ENCODE results near the gene VPS35L.
A peak's percentile ranks its signal among the peaks of the same experiment; 100 is the strongest.

Gene VPS35L

GRCh38 chr16:19555186-19555937 lies at the start of gene VPS35L:
VPS35L (plus strand) TSS chr16:19555703; CDS start chr16:19555730, 27 bp downstream.
- DNase-seq (ENCODE audit: low read depth in 3 of 3): peak; percentile 85 to 95 (median 89)

- DNase-seq (ENCODE audit: low read depth in 3 of 3): no peak
Observed at GRCh38 chr16:19506965-19507364, 48.5 kb upstream of the VPS35L start.

GRCh38 chr16:19507867-19508266 lies 47.6 kb upstream of the VPS35L start:
- no peak for DNase-seq (ENCODE audit: low read depth in 3 of 3)

GRCh38 chr16:19512297-19512696 lies 43.2 kb upstream of the VPS35L start:
- DNase-seq (ENCODE audit: low read depth in 3 of 3): no peak

- no peak for DNase-seq (ENCODE audit: low read depth in 3 of 3)
Observed at GRCh38 chr16:19513377-19514053, 42.0 kb upstream of the VPS35L start.

DNA sequence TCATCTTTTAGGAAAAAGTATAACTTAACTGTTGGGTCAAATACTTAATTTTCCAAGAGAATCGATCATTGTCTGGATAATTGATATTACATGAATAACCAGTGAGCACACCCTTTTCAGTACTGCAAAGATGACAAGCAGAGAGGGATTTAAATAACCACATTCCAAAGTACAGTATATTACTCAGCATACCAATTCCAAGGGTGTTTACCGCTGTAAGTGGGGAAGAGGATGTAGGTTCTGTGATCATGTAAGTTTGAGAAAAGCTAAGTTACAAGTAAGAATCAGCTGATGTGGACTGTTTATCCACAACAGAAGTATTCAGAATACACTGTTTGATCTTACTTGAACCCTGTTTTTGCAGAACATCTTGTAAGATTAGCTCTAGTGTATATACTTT lies 39.7 kb upstream of the VPS35L start:
- DNase-seq (ENCODE audit: low read depth in 3 of 3): no peak

GRCh38 chr16:19517424-19518089 lies 37.9 kb upstream of the VPS35L start:
- no peak for DNase-seq (ENCODE audit: low read depth in 3 of 3)

GRCh38 chr16:19518388-19518787 lies 37.1 kb upstream of the VPS35L start:
- DNase-seq (ENCODE audit: low read depth in 3 of 3): no peak

DNA sequence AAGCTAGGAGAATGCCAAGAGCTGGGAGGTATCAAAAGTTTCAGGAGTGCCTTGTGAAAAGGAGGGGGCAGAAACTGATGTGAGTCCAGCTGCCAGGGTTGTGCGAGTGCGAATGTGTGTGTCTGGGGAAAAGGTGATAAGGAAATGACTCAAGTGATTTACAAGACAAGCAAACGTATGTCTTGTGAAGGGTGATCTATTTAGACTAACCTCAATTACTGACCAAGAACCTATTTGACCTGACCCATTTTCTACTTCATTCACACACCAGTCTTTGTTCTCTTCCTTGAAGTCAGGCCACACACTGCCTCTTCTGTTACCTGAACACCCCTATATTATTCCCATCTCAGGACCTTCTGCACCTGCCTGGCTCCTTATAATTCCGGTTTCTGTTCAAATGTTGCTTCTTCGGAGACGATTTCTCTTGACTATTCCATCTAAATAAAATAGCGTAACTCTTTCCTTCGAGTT lies 34.6 kb upstream of the VPS35L start:
- DNase-seq (ENCODE audit: low read depth in 3 of 3): peak in 1 of 3 experiments; percentile 16

- peak; percentile 91 to 93 (median 91) for DNase-seq (ENCODE audit: low read depth in 3 of 3)
Observed at GRCh38 chr16:19521471-19522396, 33.8 kb upstream of the VPS35L start, which contains the start of gene GDE1. GDE1 (minus strand) TSS chr16:19522098; CDS start chr16:19521964, 134 bp downstream.

GRCh38 chr16:19522397-19522732 lies 33.1 kb upstream of the VPS35L start:
- no peak for DNase-seq (ENCODE audit: low read depth in 3 of 3)

GRCh38 chr16:19522760-19523159 lies 32.7 kb upstream of the VPS35L start:
- DNase-seq (ENCODE audit: low read depth in 3 of 3): no peak

DNA sequence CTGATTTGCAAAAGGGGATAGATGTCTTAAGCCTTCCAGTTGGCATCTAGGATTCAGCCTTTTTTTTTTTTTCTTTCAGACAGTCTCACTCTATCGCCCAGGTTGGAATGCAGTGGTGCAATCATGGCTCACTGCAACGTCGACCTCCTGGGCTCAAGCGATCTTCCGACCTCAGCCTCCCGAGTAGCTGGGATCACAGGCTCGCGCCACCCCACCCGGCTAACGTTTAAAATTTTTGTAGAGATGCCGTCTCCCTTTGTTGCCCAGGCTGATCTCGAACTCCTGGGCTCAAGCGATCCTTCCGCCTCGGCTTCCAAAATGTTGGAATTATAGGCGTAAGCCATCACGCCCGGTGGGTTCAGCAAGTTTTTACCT lies 32.3 kb upstream of the VPS35L start:
- DNase-seq (ENCODE audit: low read depth in 3 of 3): no peak

GRCh38 chr16:19523559-19524355 lies 31.7 kb upstream of the VPS35L start, which contains the start of gene CCP110:
CCP110 (plus strand) TSS chr16:19523942; CDS start chr16:19527882, 3,940 bp downstream.
- DNase-seq (ENCODE audit: low read depth in 3 of 3): peak; percentile 91 to 95 (median 93)

DNA sequence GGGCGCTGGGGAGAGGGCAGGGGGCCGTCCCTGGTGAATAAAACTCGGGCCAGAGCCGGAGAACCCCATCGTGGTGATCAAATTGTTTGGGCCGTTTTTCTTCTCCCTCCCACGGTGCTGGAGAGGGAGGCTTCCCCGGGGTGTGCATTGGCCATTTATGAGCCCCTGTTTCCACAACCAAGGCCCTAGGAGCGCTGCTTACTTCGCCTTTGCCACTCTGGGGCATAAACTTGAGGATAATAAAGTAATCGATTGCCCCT lies 31.2 kb upstream of the VPS35L start:
- DNase-seq (ENCODE audit: low read depth in 3 of 3): no peak

GRCh38 chr16:19524616-19525384 lies 30.7 kb upstream of the VPS35L start:
- DNase-seq (ENCODE audit: low read depth in 3 of 3): no peak

DNA sequence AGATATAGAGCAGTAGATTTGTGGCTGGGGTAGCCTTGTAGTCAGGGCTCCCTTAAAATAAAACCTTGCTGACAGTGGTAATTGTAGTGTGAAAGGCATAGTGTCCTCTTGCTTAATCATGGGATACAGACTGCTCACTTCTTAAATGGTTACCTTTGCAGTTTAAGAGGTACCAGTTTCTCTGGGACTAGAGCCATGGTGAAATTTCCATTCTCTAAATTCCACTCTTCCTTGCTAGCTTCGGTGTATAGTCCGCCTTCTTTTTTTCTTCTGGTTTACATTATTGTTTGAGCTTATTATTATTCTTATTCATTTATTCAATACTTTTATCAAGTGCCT lies 30.1 kb upstream of the VPS35L start:
- no peak for DNase-seq (ENCODE audit: low read depth in 3 of 3)

DNA sequence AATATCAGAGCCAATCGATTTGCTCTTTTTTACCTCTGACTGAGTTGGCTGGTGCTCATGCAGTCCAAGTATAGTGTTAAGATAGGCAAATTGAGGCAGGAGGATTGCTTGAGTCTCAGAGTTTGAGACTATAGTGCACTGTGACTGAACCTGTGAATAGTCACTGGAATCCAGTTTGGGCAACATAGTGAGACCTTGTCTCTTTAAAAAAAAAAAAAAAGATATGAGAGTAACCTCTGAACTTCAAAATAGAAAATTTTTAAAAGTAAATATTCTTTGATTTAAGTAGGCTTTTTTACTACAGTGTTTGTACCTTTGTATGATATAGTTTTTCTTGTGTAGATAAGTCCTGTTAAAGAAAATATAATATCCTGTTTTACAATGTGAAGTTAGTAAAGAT lies 28.3 kb upstream of the VPS35L start:
- no peak for DNase-seq (ENCODE audit: low read depth in 3 of 3)

DNA sequence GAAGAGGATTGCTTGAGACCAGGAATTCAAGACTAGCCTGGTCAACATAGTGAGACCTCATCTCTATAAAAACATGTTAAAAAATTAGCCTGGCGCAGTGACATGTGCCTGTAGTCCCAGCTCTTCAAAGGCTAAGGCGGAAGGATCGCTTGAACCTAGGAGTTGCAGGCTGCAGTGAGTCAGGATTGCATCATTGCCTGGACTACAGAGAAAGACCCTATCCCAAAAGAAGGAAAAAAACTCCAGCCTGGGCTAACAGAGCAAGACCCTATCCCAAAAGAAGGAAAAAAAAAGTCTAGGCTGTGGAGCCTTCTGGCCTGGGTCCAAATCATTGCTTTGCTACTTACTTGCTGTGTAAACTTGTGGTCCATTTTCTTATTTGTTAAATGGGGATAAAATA lies 26.8 kb upstream of the VPS35L start:
- no peak for DNase-seq (ENCODE audit: low read depth in 3 of 3)

DNA sequence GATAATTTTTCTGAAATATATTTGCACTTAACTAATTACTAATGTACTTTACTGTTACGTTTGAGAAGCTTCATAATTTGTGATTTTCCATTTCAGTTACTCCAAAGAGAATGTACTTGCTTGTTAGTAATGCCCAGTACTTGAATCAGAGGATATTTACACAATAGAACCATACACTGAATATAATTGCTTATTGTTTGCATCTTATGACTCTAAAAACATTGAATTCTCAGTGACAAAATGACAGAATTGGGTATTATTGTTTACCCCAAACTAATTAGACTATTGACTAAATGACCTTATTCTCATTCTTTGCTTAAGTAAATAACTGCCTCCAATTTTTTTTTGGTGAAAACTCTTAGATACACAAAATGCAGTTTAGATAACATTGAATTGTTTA lies 22.9 kb upstream of the VPS35L start:
- no peak for DNase-seq (ENCODE audit: low read depth in 3 of 3)
